NCI-H748 (cell line): ENCODE results near the gene CD300E.
A peak's percentile ranks its signal among the peaks of the same experiment; 100 is the strongest.
"Not testable (repeated sequence)": the region's sequence is repeated elsewhere in the genome, so short reads cannot be mapped to it uniquely, and the experiment has no call there.

ENCODE experiments used
- DNase-seq: peaks from one replicate; lab custom pipeline; 2025; ENCODE audit not compliant: unreplicated experiment; lab: John Stamatoyannopoulos, UW

The CD300E gene

DNA sequence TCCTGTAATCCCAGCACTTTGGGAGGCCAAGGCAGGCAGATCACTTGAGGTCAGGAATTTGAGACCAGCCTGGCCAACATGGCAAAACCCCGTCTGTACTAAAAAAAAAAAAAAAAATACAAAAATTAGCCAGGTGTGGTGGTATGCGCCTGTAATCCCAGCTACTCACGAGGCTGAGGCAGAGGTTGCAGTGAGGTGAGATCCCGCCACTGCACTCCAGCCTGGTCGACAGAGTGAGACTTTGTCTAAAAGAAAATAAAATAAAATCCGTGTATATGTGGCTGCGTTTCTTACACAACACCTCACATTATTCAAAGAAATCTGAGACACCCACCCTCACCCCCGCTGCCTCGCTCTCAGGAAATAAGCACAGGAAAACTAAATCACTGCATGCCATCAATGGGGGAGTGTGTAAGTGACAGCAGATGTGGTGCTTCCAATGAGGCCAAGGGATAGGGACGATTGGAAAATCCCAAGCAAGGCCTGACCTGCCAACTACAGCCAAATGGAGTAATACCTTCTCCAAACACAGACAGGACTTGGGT is 13.1 kb upstream of the CD300E start:
- DNase-seq, result not testable (repeated sequence)

DNA sequence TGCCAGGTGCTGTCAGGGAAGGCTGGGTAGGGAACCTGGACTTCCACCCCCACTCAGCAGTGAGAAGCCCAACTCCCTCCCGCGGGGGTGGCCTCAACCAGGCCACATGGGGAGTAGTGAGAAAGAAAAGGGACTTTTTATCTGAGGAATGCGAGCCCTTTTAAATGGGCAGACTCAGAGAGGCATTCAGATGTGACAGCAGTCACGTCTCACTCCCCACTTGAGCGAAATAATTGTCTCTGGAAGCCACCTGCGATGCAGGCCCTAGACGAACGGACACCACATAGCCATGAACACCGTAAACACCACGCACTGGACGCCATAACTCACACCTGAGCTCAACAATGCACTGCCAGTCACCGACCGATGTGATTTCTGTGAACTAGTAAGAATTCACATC is 11.9 kb upstream of the CD300E start:
- DNase-seq, result peak; percentile 60

DNA sequence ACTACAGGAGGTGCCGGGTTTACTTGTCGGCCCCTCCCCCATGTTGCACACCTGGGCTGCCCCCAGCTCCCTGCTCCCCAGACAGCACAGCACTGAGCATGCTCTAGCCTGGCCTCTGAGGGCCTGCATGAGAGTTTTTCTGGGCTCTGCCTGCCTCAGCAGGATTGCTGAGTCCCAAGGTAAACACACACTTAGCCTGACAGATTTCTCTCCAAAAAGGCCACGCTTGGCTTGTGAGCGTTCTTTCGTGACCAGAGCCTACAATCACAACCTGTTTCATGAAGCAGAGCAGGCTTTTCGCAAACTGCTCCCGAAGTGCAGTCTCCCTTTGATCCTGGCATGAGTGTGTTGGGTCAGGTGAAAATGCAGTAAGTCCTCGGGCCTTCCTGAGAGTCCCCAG is 9.8 kb upstream of the CD300E start:
- no peak for DNase-seq

DNA sequence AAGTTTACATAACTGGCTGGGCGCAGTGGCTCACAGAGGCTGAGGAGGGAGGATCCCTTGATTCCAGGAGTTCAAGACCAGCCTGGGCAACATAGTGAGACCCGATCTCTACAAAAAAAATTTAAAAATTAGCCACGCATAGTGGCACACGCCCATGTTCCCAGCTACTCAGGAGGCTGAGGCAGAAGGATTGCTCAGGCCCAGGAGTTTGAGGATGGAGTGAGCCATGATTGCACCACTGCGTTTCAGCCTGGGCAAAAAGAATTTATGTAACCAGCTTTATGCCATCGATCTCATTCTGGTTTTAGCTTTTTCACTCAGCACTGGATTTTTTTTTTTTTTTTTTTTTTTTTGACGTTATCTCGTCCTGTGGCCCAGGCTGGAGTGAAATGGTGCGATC is 9.1 kb upstream of the CD300E start:
- DNase-seq, result no peak

DNA sequence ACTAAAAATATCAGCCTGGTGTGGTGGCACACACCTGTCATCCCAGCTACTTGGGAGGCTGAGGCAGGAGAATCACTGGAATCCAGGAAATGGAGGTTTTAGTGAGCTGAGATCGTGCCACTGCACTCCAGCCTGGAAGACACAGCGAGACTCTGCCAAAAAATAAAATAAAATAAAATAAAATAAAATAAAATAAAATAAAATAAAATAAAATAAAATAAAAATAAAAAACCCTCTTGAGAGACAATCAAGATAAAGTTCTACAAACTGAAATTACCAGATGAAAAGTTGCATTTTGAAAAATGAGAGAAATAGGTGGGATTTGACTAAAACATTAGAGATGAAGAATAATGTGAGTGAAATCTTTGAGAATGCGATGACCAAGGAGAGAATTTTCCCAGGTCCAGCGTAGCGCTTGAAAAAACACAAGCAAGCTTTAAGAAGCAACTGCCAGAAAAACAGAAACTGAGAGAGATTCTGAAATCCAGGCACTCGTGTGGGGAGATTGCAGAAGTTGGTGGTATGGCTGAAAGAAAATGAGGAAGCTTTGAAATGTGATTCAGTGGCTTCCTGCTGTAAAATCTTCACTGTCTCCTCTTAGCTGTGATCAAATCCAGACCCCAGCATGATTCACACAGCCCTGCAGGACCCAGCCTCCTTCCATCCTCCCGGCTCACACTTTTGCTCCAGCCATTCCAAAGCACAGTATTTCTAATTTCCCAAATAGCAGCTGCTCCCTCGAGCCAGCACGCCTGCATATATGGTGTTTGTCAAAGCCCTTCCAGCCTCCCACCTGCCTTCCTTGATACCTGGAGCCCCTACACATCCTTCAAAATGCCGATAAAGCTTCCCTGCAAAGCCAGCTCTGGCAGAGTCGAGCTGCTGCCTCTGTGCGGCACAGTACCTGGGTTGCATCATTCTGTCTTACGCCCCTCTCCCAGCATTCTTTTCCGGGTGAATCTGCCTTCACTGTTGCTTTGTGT is 8.2 kb upstream of the CD300E start:
- DNase-seq, result peak; percentile 14

DNA sequence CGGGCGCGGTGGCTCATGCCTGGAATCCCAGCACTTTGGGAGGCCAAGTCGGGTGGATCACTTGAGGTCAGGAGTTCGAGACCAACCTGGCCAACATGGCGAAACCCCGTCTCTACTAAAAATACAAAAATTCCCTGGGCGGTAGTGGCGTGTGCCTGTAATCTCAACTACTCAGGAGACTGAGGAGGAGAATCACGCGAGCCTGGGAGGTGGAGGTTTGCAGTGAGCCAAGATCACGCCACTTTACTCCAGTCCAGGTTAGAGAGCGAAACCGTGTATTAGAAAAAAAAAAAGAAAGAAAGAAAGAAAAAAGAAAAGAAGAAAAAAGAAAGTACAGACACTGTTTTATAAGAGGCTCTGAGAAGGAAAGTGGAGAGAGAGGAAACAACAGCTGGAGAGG is 6.7 kb upstream of the CD300E start:
- DNase-seq, result not testable (repeated sequence)

DNA sequence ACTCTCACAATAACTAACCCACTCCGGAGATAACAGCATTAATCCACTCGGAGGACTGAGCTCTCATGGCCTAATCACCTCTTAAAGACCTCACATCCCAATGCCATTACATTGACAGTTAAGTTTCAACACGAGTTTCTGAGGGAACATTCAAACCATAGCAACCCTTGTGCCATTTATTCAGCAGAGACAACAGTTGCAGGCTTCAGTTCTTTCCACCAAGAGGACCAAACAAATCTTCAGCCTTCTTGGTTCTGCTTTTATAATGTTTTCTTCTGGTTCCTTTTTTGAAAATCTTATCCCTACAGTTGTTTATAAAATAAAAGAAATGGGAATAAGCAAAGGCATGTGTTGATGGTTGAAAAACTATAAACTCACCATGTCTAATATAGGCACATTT is 2.1 kb upstream of the CD300E start:
- no peak for DNase-seq

DNA sequence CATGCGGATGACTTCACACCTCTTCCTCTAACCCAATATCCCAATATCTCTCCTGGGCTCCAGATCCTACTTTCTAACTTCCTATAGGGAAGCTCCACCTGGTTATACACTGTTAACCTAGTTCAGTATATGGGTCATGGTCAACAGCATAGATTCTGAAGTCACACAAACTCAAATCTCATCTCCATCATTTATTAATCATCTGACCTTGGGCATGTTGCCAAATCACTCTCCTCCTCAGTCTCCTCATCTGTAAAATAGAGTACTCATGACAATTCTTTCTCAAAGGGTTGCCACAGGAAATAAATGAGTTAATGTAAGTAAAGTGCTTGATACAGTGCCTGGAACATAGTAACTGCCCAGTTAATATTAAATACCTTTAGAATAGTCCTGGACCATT is 593 bp upstream of the CD300E start:
- no peak for DNase-seq

DNA sequence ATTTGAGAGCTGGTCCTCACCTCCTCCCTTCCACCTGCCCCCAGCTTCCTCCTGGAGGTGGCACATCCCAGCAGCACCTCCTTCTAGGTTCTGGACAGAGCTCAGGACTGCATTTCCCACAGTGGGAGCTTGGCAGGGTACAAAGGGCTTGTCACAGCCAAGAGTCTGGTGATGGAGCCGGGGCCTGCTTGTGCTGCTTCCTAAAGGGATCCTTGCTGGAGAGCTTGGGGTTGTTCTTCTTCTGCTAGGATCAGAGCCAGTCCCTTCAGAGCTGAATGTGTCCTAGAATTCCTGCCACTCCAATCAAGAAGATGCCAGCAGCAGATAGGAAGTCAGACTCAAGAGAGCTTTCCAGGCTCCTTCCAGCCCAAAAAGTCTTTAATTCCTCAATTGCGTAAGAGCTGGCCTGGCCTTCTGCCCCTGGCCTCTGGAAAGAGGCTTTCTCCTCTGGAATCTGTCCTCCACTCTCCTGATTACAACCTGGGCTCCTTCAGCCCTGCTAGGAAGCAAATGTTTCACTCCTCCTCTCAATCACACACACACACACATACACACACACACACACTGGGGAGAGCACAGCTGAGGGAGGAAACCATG is 4.4 kb downstream of the CD300E start:
- no peak for DNase-seq

DNA sequence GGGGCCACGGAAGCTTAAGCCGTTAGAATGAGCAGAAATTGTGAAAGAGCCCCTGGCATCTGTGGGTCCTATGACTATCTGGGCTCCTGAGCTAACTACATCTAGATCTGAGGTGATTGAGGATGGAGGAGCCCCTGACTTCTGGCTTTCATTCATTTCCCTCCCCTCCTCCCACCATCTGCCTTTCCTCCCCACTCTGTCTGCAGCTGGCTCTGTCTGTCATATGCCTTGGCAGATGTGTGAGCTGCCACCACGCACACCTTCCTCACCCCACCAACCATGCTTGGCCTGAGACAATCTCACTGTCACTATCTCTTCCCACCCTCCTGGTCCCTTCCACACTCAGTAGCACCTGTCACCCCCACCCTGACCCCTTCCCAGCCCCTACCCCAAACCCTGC is 5.1 kb downstream of the CD300E start:
- DNase-seq, result no peak

DNA sequence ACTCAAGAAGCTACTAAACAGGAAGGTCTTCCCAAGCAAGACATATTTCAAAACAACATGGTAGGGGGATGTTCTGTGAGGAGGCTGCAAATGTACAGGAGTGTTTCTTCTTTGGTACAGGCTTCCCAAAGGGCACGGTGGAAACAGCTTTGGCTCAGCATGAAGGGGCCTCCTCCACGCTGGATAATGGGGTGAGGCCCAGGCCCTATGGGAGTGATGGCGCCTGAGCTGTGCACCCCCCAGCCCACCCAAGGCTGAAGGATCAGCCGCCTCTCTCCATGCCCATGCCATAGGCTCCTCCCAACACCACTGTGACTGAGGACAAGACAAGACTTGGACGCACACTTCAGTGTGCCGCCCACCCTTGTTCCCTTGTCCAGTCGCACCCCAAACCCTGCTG is 6.8 kb downstream of the CD300E start:
- DNase-seq, result no peak

DNA sequence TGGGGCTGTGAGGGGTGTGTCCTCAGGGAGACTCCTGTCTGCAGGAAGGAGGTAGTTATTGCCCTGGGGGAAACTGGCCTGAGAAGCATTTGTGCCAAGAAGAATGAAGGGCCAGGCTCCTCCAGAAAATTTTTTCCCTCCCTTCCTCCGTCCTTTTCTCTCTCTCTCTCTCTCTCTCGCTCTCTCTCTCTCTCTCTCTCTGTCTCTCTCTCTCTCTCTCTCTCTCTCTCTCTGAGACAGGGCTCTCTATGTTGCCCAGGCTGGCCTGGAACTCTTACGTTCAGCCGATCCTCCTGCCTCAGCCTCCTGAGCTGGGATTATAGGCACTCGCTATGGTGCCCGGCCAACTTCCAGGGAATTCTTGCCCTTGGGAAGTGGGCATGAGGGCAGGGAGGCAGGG is 11.5 kb downstream of the CD300E start:
- DNase-seq, result no peak

DNA sequence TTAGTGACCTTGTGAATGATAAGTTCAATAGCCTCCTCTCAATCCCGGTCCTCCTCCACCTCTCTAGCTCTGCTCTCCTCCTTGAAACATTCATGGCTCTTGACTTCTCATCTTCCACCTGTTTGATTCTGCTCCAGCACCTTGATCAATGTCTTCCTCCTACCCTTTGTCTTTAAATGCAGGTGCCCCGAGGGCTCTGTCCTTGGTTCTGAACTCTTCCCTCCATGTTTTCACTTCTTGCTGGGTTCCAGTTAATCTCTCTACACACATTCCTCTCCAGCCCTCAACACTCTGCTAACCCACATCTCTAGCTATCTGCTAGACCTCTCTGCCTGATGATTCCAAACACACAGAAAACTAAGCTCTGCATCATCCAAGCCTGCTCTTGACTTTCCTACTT is 13.4 kb downstream of the CD300E start:
- DNase-seq, result no peak

DNA sequence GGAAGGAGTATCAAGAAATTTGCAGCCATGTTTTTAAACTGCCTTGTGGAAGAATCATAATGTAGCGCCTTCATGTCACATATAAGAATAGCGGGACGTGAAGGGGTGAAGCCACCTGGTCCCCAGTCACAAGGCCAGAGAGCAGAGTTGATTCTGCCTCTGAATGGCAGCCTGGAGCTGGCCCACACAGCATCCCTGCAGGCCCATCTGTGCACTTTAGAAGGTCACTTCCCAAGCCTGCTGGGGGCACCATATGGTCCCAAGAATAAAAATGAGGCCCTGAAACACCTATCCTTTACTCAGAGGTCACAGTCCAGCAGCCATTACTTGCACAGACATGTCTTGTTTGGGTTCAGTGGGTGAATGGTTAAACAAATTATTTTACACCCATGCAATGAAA is 15.0 kb downstream of the CD300E start:
- DNase-seq, result no peak

DNA sequence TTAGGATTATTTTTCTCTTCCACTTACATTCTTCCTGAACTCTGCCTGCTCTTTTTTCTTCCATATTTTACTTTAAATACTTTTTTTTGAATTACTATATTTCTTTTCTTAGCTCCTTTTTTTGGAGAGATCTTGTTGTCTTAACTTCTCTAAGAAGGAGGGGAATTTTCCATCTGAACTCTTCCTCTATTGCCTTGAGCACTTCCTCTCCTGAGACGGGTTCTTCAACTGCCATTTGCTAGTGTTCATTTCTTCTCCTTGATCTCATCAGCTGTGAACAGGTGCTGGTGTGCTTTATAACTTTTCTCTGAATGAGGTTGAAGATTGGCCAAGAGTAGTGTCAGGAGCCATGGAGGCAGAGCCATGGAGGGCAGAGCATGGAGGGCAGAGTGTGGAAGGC is 16.3 kb downstream of the CD300E start:
- no peak for DNase-seq

DNA sequence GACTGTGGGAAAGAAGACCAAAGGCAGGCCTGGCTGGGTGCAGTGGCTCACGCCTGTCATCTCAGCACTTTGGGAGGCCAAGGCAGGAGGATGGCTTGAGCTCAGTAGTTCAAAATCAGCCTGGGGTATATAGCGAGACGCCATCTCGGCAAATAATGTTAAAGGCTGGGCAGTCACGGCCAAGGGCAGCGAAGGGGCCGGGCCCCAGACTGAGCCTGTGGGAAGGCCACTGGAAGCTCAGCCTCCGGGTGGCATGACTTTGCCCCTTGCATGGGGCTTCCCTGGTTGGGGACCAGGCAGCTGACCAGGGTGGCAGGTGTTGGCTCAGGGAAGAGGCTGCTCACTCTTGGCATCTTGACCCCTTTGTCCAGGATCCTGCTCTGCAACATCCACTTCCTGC is 17.5 kb downstream of the CD300E start:
- no peak for DNase-seq

DNA sequence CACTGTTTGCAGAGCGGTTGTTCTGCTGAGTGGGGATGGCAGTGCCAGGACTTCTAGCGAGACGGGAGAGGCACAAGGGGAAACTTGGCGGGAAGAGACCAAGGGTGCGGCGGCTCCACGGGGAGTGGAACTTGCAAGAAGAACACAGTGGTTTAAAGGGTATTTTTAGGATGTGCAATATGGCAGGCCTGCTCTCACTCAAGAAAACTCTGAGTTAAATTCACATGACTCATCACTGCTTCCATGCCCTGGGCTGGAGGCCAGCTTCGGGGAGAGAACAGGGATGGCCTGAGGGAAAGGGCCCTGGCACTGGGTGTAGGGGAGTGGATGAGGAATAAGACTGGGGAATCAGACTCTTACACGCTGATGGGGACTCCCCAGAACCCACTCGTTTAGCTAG is 18.2 kb downstream of the CD300E start:
- DNase-seq, result no peak

DNA sequence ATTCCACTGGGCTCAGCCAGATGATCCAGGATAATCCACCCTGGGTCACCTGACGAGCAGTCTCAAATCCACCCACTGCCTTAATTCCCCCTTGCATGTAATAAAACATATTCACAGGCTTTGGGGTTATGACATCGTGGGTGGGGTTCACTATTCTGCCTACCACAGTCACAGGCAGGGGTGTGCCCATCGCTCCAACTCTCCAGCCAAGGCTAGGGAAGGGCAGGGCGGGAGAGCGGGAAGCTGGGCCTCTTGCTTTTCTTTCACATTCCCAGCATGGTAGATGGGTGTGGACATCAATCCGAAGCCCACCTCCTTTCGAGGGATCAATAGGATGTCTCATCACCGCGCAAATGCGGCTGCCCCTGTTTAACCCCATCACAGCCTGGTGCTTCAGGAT is 18.8 kb downstream of the CD300E start:
- no peak for DNase-seq

DNA sequence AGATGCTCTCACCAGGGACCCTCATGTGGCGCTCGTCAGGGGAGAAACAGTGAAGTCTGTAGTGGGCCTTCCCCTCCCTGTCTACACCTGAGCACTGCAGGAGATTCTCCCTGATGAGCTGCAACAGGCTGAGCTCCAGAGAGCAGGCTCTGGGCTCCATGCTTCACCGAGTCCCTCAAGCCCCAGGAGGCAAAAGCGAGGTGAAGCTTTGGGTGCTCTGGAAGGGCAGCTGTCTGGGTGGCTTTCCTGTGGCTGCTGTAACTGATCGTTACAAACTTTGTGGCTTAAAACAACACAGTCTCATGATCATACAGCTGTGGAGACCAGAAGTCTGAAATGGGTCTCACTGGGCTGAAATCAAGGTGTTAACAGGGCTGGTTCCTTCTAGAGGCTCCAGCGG is 19.3 kb downstream of the CD300E start:
- DNase-seq, result no peak

DNA sequence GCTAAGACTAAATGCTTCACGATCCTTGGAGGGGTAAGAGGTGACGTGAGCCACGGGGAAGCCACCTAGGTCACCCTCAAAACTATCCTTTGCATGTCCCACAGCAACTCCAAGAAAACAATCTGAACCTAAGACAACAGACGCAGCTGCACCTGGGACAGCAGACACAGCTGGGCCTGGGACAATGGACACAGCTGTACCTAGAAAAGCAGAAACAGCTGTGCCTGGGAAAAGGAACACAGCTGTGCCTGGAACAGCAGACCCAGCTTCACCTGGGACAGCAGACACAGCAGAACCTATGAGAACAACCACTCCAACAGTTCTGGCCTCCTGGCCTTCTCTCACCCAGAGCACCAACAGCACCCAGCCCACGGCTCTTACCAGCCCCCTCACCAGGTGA is 19.8 kb downstream of the CD300E start:
- DNase-seq, result no peak

DNA sequence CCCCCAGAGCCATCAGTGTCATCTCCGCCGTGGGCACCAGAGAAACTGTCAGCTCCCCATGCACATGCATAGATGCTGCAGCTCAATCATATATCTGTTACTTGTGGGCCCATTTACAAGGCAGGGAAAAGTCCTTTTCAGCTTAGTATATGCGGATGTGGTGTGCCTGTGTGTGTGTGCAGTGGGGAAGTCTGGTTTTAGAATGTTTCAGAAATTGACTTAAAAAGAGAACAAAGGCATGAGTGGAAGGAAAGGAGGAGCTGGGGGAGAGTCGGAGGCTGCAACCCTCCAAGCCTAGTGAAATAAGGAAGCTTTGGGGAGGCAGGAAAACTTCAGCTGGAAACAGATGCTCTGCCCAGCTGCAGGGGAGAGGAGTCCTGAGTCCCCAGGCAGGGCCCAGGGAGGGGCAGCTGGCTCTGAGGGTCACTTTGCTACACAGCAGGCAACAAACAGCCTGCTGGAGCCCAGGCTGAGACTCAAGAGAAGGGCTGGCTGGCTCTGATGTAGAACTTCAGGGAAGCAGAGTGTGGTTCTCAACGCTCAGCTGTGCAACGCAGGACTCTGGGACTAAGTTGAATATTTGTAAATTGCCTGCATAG is 20.4 kb downstream of the CD300E start:
- no peak for DNase-seq
